ENCODE data around the gene CTSH.
"Not testable (repeated sequence)": the region's sequence is repeated elsewhere in the genome, so short reads cannot be mapped to it uniquely, and the experiment has no call there.

CTSH gene

GRCh38 chr15:78893538-78893937 is 51.3 kb downstream of the CTSH start:
- Mint-ChIP-seq H3K4me3 (no peak overlapping the region), H3K36me3 (ENCODE audit: low read depth) (peaks cover 99% of the 10 kb centered on the region)

GRCh38 chr15:78889000-78889399 is 55.8 kb downstream of the CTSH start:
- no peak overlapping the region for H3K27ac Mint-ChIP-seq
- H3K9me3 Mint-ChIP-seq: no peaks in the 10 kb centered on the region
- H3K27me3 Mint-ChIP-seq: no peaks in the 10 kb centered on the region
- H3K4me1 Mint-ChIP-seq (ENCODE audit: low read depth): no peaks in the 10 kb centered on the region
- H3K36me3 Mint-ChIP-seq (ENCODE audit: low read depth): peaks cover 97% of the 10 kb centered on the region
- H3K4me3 Mint-ChIP-seq: no peak overlapping the region
- intact Hi-C loops (cut with micrococcal nuclease): no loop called here

More at GRCh38 chr15:78893538-78893937, 51.3 kb downstream of the CTSH start:
- Mint-ChIP-seq H3K27me3 (no peaks in the 10 kb centered on the region), H3K27ac (no peak overlapping the region), H3K9me3 (no peaks in the 10 kb centered on the region), H3K4me1 (ENCODE audit: low read depth) (no peaks in the 10 kb centered on the region)
- intact Hi-C loops (cut with micrococcal nuclease): no loop called here

GRCh38 chr15:78881681-78882080 is 63.2 kb downstream of the CTSH start:
- H3K36me3 Mint-ChIP-seq (ENCODE audit: low read depth): peaks cover 68% of the 10 kb centered on the region

GRCh38 chr15:78880813-78881212 is 64.0 kb downstream of the CTSH start:
- intact Hi-C loops (cut with micrococcal nuclease): no loop called here
- H3K27ac Mint-ChIP-seq: no peak overlapping the region
- no peaks in the 10 kb centered on the region for H3K9me3 Mint-ChIP-seq
- no peaks in the 10 kb centered on the region for H3K27me3 Mint-ChIP-seq
- peaks cover 61% of the 10 kb centered on the region for H3K36me3 Mint-ChIP-seq (ENCODE audit: low read depth)
- H3K4me3 Mint-ChIP-seq: no peak overlapping the region
- peaks cover 22% of the 10 kb centered on the region for H3K4me1 Mint-ChIP-seq (ENCODE audit: low read depth)

More at GRCh38 chr15:78881681-78882080, 63.2 kb downstream of the CTSH start:
- Mint-ChIP-seq H3K9me3 (no peaks in the 10 kb centered on the region), H3K27ac (no peak overlapping the region), H3K4me3 (no peak overlapping the region), H3K4me1 (ENCODE audit: low read depth) (peaks cover 16% of the 10 kb centered on the region), H3K27me3 (no peaks in the 10 kb centered on the region)
- intact Hi-C loops (cut with micrococcal nuclease): no loop called here

- peaks cover 29% of the 10 kb centered on the region for H3K4me1 Mint-ChIP-seq (ENCODE audit: low read depth)
- H3K36me3 Mint-ChIP-seq (ENCODE audit: low read depth): peaks cover 62% of the 10 kb centered on the region
- intact Hi-C loops (cut with micrococcal nuclease): no loop called here
- H3K4me3 Mint-ChIP-seq: no peak overlapping the region
- no peaks in the 10 kb centered on the region for H3K9me3 Mint-ChIP-seq
- H3K27ac Mint-ChIP-seq: no peak overlapping the region
- no peaks in the 10 kb centered on the region for H3K27me3 Mint-ChIP-seq
Observed at GRCh38 chr15:78880242-78880533, 64.7 kb downstream of the CTSH start.

GRCh38 chr15:78879517-78880241 is 65.2 kb downstream of the CTSH start:
- peaks cover 62% of the 10 kb centered on the region for H3K36me3 Mint-ChIP-seq (ENCODE audit: low read depth)
- no peaks in the 10 kb centered on the region for H3K27me3 Mint-ChIP-seq
- no peaks in the 10 kb centered on the region for H3K9me3 Mint-ChIP-seq
- intact Hi-C loops (cut with micrococcal nuclease): no loop called here
- H3K4me3 Mint-ChIP-seq: no peak overlapping the region
- H3K4me1 Mint-ChIP-seq (ENCODE audit: low read depth): peaks cover 34% of the 10 kb centered on the region
- H3K27ac Mint-ChIP-seq: no peak overlapping the region

- no peak overlapping the region for H3K27ac Mint-ChIP-seq
- no peak overlapping the region for H3K4me3 Mint-ChIP-seq
- no peaks in the 10 kb centered on the region for H3K9me3 Mint-ChIP-seq
- peaks cover 63% of the 10 kb centered on the region for H3K36me3 Mint-ChIP-seq (ENCODE audit: low read depth)
- no peaks in the 10 kb centered on the region for H3K27me3 Mint-ChIP-seq
- peaks cover 37% of the 10 kb centered on the region for H3K4me1 Mint-ChIP-seq (ENCODE audit: low read depth)
- intact Hi-C loops (cut with micrococcal nuclease): no loop called here
Observed at GRCh38 chr15:78878356-78878755, 66.5 kb downstream of the CTSH start.

GRCh38 chr15:78876954-78877353 is 67.9 kb downstream of the CTSH start:
- H3K9me3 Mint-ChIP-seq; intact Hi-C loops (cut with micrococcal nuclease); H3K27me3 Mint-ChIP-seq; H3K27ac Mint-ChIP-seq; H3K4me3 Mint-ChIP-seq: not testable (repeated sequence)
- H3K4me1 Mint-ChIP-seq (ENCODE audit: low read depth): peaks cover 37% of the 10 kb centered on the region
- H3K36me3 Mint-ChIP-seq (ENCODE audit: low read depth): peaks cover 57% of the 10 kb centered on the region

GRCh38 chr15:78875107-78875914 is 69.5 kb downstream of the CTSH start:
- Mint-ChIP-seq H3K4me1 (ENCODE audit: low read depth) (peaks cover 37% of the 10 kb centered on the region), H3K4me3 (peak overlapping the region; percentile 81), H3K9me3 (no peaks in the 10 kb centered on the region), H3K27me3 (no peaks in the 10 kb centered on the region), H3K36me3 (ENCODE audit: low read depth) (peaks cover 41% of the 10 kb centered on the region), H3K27ac (peak overlapping the region; percentile 96)
- intact Hi-C loops (cut with micrococcal nuclease): no loop called here

- peak overlapping the region; percentile 81 for H3K4me3 Mint-ChIP-seq
- H3K27ac Mint-ChIP-seq: peak overlapping the region; percentile 96
- no peaks in the 10 kb centered on the region for H3K9me3 Mint-ChIP-seq
- H3K4me1 Mint-ChIP-seq (ENCODE audit: low read depth): peaks cover 35% of the 10 kb centered on the region
- peaks cover 35% of the 10 kb centered on the region for H3K36me3 Mint-ChIP-seq (ENCODE audit: low read depth)
- no peaks in the 10 kb centered on the region for H3K27me3 Mint-ChIP-seq
- intact Hi-C loops (cut with micrococcal nuclease): no loop called here
Observed at GRCh38 chr15:78873793-78874765, 70.8 kb downstream of the CTSH start.

- Mint-ChIP-seq H3K4me3 (peak overlapping the region; percentile 81), H3K9me3 (no peaks in the 10 kb centered on the region), H3K36me3 (ENCODE audit: low read depth) (peaks cover 35% of the 10 kb centered on the region), H3K27me3 (no peaks in the 10 kb centered on the region), H3K27ac (peak overlapping the region; percentile 96), H3K4me1 (ENCODE audit: low read depth) (peaks cover 28% of the 10 kb centered on the region)
- intact Hi-C loops (cut with micrococcal nuclease): no loop called here
Observed at GRCh38 chr15:78872972-78873792, 71.7 kb downstream of the CTSH start.

- peaks cover 21% of the 10 kb centered on the region for H3K4me1 Mint-ChIP-seq (ENCODE audit: low read depth)
- peak within 1 kb of the TSS; percentile 96 for H3K27ac Mint-ChIP-seq
- peaks cover 35% of the 10 kb centered on the region for H3K36me3 Mint-ChIP-seq (ENCODE audit: low read depth)
Observed at GRCh38 chr15:78872155-78872971, 72.5 kb downstream of the CTSH start, which contains the start of gene MORF4L1. Gene MORF4L1, plus strand, starts transcription at chr15:78872890. Its CDS starts 128 bp downstream, at chr15:78873018.

More at GRCh38 chr15:78872155-78872971, 72.5 kb downstream of the CTSH start, which contains the start of gene MORF4L1:
- no peaks in the 10 kb centered on the region for H3K27me3 Mint-ChIP-seq
- intact Hi-C loops (cut with micrococcal nuclease): no loop called here
- H3K4me3 Mint-ChIP-seq: peak within 1 kb of the TSS; percentile 81
- no peaks in the 10 kb centered on the region for H3K9me3 Mint-ChIP-seq
